Stimulated activated CD8-positive, alpha-beta memory T cell treated with anti-CD3 and anti-CD28 coated beads, Interleukin-12 subunit alpha, Interleukin-12 subunit beta, amount 100 ng/mL, for 4 hours (primary cell): ENCODE measurements around the gene ZBTB48.
"Not testable (repeated sequence)": the region's sequence is repeated elsewhere in the genome, so short reads cannot be mapped to it uniquely, and the experiment has no call there.

Source experiments
- DNase-seq: peaks from one replicate; pipeline ENCODE4 v3.0.0-alpha.2; 2020; ENCODE audit warnings: low read depth

Gene ZBTB48

DNA sequence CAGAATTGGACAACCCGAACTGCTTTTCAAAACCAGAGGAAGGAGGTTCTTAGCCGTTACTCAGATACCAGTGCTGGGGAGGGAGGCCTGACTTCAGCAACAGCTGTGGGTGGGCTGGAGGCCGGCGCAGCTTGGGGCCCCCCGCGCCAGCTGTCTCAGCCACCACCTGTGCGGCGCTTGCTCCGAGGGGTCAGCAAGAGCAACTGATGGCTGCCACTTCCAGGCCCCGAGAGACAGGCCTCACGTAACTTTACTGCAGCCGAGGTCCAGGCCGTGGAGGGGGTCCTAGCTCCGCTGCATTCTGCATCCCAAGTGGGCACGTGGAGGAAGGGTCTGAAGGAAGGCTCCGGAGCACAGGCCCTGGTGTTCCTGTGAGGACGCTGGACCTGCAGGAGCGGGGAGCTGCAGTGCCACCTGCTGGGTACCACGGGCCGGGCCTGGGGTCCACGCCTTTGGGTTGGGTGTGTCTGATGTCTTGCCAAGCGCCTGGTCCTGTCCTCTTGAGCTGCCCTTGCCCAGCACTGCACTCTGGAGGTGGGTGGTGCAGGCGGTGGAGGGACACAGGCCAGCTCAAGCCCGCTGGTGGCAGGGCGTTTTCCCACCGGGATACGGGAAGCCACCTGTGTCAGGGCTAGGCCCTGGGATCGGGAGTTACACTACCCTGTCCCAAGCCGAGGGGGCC lies 54.7 kb downstream of the ZBTB48 start:
- DNase-seq = peak; percentile 14

DNA sequence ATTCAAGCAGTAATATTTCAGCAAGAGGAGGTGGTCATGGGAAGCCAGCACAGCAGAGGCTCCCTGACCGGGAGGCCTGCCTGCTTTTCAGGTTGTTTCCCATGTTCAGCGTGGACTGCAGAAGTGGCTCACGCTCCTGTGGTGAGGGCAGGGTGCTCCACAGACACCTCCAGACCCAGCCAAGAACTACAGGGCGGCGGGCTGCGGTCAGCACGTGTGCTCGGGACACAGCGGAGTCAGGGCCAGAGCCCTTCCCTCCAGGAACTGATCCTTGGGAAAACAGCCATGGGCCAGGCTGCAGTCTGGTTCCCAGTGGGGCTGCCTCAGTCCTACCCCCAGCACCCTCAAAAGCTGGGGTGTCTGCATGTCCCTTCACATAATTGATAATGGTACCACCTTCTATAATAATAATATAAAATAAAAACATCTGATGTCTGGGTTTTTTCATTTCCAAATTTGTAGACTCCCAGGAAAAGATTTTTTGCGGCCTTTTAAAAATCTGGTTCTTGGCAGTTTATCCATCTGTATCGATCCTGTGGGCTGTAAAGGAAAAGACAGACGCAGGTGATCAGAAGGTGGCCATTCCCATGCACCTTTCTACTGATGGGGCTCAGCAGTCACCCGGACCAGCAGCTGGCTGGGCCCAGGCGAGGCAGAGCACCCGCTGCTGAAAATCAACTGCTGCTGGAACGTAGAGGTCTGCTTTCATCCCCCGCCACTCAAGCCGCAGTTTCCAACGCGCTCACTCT lies 55.5 kb downstream of the ZBTB48 start:
- no peak for DNase-seq

DNA sequence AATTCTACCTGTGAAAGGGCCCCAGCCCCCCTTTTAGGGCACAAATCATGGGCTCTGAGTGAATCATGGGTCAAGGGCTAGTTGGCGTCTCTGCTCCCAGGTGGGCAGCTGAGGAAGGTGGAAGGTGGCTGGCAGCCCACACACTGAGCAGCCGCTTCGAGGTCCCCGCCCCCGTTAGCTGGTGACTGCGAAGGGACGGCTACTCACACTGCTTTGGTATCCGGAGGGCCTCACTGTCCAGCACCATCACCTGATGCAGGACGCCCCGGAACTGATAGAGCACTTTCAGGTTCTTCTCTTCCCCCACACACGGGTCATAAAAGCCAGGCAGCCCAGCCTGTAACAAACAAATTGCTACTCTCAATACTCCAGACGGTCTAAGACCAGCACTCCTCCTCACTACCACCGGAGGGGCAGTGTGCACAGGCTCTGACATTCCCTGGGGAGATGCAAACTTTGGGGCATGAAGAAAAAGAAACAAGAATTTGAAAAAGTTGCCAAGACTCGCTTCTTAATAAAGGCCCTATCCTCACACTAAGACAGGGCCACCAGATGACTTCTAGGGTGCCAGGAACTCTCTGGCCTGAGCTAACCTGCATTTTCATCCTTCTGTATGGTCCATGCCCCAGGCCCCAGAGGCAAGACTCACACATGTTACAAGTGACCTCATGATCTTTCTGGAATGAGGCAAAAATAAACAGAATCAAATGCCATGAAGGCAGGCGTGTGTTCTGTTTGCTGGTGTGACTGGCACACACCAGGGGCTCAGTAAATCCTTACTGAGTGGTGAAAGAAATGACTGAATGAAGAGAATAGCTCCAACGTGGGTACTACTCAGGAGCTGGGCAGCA lies 56.3 kb downstream of the ZBTB48 start:
- DNase-seq = no peak

DNA sequence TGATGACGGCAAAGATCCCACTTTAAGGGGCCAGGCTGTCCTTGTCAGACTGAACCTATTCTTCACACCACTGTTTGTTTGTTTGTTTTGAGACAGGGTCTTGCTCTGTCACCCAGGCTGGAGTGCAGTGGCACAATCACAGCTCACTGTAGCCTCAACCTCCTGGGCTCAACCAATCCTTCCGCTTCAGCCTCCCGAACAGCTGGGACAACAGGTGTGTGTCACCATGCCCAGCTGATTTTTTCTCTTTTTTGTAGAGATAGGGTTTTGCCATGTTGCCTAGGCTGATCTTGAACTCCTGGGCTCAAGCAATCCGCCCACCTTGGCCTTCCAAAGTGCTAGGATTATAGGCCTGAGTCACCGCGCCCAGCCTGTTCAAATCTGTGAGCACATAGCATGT lies 57.0 kb downstream of the ZBTB48 start:
- not testable (repeated sequence) for DNase-seq

DNA sequence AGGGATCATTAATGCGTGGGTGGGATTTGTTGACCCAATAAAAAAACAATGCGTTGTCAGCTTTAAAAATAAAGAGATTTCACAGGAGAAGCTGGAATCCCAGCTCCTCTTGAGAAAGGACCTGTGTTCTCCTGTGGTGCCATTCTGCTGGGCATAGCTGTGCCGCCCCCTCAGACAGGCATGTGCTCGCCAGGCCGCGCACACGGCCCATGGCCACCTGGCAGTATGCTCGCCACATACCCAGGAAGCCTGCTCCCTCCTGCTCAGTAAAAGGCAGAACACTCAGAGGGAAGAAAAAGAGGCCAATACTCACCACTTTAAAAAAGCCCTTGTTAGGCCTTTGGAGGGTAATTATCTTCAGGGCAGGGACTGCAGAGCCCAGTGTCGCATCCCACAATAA lies 58.0 kb downstream of the ZBTB48 start:
- no peak for DNase-seq

DNA sequence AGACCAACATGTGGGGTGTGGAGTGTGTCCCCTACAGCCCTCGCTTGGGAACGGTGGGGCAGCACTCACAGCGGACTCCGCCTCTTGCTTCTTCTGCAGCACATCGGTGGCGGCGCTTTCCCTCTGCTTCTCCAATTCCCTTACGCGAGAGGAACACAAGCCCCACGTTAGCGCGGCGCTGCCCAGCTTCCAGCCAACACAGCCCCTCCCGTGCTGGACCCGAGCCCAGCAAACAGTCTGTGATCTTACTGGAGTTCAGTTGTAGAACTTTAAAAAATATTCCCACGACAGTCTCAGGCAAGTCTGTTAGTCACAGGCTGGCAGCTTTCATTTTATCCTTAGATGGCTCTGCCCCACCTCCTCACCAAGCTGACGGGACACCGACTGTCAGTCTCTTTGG lies 58.4 kb downstream of the ZBTB48 start:
- DNase-seq = no peak
